ENCODE measurements around the gene DNAJC16. TPM values are rescaled to one million over a fixed set of nuclear protein-coding genes. Genes with fewer than 3 reads are reported as not detected.

The DNAJC16 gene
- total RNA-seq, 1 experiment from 2014 or later: 15.1 TPM

GRCh38 chr1:15574741-15575140, 48.1 kb downstream of the DNAJC16 start:
- BruUV-seq (replicated peaks): no TSS peak
- TF ChIP-seq, protein P1, sequence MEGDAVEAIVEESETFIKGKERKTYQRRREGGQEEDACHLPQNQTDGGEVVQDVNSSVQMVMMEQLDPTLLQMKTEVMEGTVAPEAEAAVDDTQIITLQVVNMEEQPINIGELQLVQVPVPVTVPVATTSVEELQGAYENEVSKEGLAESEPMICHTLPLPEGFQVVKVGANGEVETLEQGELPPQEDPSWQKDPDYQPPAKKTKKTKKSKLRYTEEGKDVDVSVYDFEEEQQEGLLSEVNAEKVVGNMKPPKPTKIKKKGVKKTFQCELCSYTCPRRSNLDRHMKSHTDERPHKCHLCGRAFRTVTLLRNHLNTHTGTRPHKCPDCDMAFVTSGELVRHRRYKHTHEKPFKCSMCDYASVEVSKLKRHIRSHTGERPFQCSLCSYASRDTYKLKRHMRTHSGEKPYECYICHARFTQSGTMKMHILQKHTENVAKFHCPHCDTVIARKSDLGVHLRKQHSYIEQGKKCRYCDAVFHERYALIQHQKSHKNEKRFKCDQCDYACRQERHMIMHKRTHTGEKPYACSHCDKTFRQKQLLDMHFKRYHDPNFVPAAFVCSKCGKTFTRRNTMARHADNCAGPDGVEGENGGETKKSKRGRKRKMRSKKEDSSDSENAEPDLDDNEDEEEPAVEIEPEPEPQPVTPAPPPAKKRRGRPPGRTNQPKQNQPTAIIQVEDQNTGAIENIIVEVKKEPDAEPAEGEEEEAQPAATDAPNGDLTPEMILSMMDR (IDR thresholded peaks at IDR 0.05; ENCODE audit: insufficient read depth in 1 of 2, low read depth in 1 of 2, low read length in 1 of 2, severe bottlenecking in 1 of 2, unreplicated experiment in 1 of 2): no peak

GRCh38 chr1:15575549-15576150, 49.0 kb downstream of the DNAJC16 start:
- no peak for DNase-seq
- H3K27me3 ChIP-seq (replicated peaks; ENCODE audit: control insufficient read depth, insufficient read depth, low read length): no peaks in the 10 kb centered on the region
- TF ChIP-seq, protein P1 (IDR thresholded peaks at IDR 0.05; ENCODE audit: insufficient read depth in 1 of 2, low read depth in 1 of 2, low read length in 1 of 2, severe bottlenecking in 1 of 2, unreplicated experiment in 1 of 2): no peak
- intact Hi-C loops (cut with micrococcal nuclease; ENCODE audit: unreplicated experiment): no loop called here
- H3K4me3 ChIP-seq (ENCODE audit: low read depth, low read length): no peak overlapping the region
- ChIA-PET POLR2A (interaction anchor here (0.7 kb wide), 1 partner anchor 28 kb away, joined by 4 read pairs; no protein-coding TSS in a partner anchor), CTCF (no interaction called here)
- H3K27ac Mint-ChIP-seq (ENCODE audit: unreplicated experiment): no peak overlapping the region
- peaks cover 2% of the 10 kb centered on the region; the same call in 1 of the 2 replicates for H3K36me3 ChIP-seq (ENCODE audit: control insufficient read depth, insufficient read depth, low read length)
- no peaks in the 10 kb centered on the region for H3K9me3 Mint-ChIP-seq (ENCODE audit: unreplicated experiment)
- H3K4me1 ChIP-seq: no peaks in the 10 kb centered on the region
- H3K4me3 Mint-ChIP-seq (ENCODE audit: unreplicated experiment): no peak overlapping the region
- H3K27me3 Mint-ChIP-seq (ENCODE audit: insufficient read depth, unreplicated experiment): no peaks in the 10 kb centered on the region
- peaks cover 69% of the 10 kb centered on the region for H3K36me3 Mint-ChIP-seq (ENCODE audit: insufficient read depth, unreplicated experiment)
- no peaks in the 10 kb centered on the region for H3K4me1 Mint-ChIP-seq (ENCODE audit: low read depth, unreplicated experiment)
- no peaks in the 10 kb centered on the region for H3K9me3 ChIP-seq
- BruUV-seq (replicated peaks): no TSS peak

More at GRCh38 chr1:15574741-15575140, 48.1 kb downstream of the DNAJC16 start:
- intact Hi-C loops (cut with micrococcal nuclease; ENCODE audit: unreplicated experiment): no loop called here
- H3K36me3 ChIP-seq (ENCODE audit: control insufficient read depth, insufficient read depth, low read length): peaks cover 2% of the 10 kb centered on the region; the same call in 1 of the 2 replicates
- H3K27me3 Mint-ChIP-seq (ENCODE audit: insufficient read depth, unreplicated experiment): no peaks in the 10 kb centered on the region
- no peaks in the 10 kb centered on the region for H3K9me3 ChIP-seq
- no peaks in the 10 kb centered on the region for H3K9me3 Mint-ChIP-seq (ENCODE audit: unreplicated experiment)
- H3K4me1 Mint-ChIP-seq (ENCODE audit: low read depth, unreplicated experiment): no peaks in the 10 kb centered on the region
- no peak overlapping the region for H3K4me3 ChIP-seq (ENCODE audit: low read depth, low read length)
- no peaks in the 10 kb centered on the region for H3K4me1 ChIP-seq
- DNase-seq: no peak
- H3K36me3 Mint-ChIP-seq (ENCODE audit: insufficient read depth, unreplicated experiment): peaks cover 71% of the 10 kb centered on the region
- H3K4me3 Mint-ChIP-seq (ENCODE audit: unreplicated experiment): no peak overlapping the region
- no peak overlapping the region for H3K27ac Mint-ChIP-seq (ENCODE audit: unreplicated experiment)
- no peaks in the 10 kb centered on the region for H3K27me3 ChIP-seq (replicated peaks; ENCODE audit: control insufficient read depth, insufficient read depth, low read length)
- ChIA-PET POLR2A (no interaction called here), CTCF (no interaction called here)

GRCh38 chr1:15577691-15578090, 51.0 kb downstream of the DNAJC16 start:
- H3K4me3 Mint-ChIP-seq (ENCODE audit: unreplicated experiment): no peak overlapping the region
- no peaks in the 10 kb centered on the region for H3K27me3 Mint-ChIP-seq (ENCODE audit: insufficient read depth, unreplicated experiment)
- ChIA-PET POLR2A (no interaction called here), CTCF (no interaction called here)
- peaks cover 58% of the 10 kb centered on the region for H3K36me3 Mint-ChIP-seq (ENCODE audit: insufficient read depth, unreplicated experiment)
- BruUV-seq (replicated peaks): no TSS peak
- intact Hi-C loops (cut with micrococcal nuclease; ENCODE audit: unreplicated experiment): no loop called here
- Histone ChIP-seq H3K4me1 (no peaks in the 10 kb centered on the region), H3K4me3 (ENCODE audit: low read depth, low read length) (no peak overlapping the region), H3K27me3 (replicated peaks; ENCODE audit: control insufficient read depth, insufficient read depth, low read length) (no peaks in the 10 kb centered on the region), H3K9me3 (no peaks in the 10 kb centered on the region), H3K36me3 (ENCODE audit: control insufficient read depth, insufficient read depth, low read length) (peaks cover 2% of the 10 kb centered on the region; the same call in 1 of the 2 replicates)
- H3K9me3 Mint-ChIP-seq (ENCODE audit: unreplicated experiment): no peaks in the 10 kb centered on the region
- H3K27ac Mint-ChIP-seq (ENCODE audit: unreplicated experiment): no peak overlapping the region
- DNase-seq: no peak
- H3K4me1 Mint-ChIP-seq (ENCODE audit: low read depth, unreplicated experiment): no peaks in the 10 kb centered on the region
- TF ChIP-seq, protein P1 (IDR thresholded peaks at IDR 0.05; ENCODE audit: insufficient read depth in 1 of 2, low read depth in 1 of 2, low read length in 1 of 2, severe bottlenecking in 1 of 2, unreplicated experiment in 1 of 2): no peak

Measured in Caco-2 (cell line).